Measurements from ENCODE around the gene COG4.

DNA sequence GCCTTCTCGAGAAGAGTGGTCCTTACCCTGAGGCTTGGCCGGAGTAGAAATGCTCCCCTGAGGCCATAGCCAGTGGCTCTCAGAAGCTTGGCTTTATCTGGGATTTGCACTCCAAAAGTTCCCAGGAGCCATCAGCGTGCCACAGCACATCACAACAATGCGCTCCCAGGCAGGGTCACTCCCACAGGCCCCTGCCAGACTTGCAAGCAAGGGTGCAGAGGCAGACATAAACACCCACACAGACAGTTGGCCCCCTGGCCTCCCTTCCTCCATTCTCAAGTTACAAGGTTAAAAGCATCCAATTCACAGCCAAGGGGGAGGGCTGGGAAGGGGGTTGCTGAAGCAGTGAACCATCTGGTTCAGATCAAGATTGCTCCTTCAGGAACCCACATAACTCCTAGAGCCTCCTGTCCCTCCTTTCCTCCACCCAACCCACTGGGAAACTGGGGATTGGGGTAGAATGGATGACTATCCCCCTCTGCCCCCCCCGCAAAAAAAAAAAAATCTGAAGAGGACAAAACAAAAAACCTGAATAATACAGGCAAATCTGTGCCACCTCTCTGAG, 86.3 kb downstream of the COG4 start:
- no peak for TF ChIP-seq POLR2A (IDR thresholded peaks at IDR 0.05)
- TF ChIP-seq, protein P1, sequence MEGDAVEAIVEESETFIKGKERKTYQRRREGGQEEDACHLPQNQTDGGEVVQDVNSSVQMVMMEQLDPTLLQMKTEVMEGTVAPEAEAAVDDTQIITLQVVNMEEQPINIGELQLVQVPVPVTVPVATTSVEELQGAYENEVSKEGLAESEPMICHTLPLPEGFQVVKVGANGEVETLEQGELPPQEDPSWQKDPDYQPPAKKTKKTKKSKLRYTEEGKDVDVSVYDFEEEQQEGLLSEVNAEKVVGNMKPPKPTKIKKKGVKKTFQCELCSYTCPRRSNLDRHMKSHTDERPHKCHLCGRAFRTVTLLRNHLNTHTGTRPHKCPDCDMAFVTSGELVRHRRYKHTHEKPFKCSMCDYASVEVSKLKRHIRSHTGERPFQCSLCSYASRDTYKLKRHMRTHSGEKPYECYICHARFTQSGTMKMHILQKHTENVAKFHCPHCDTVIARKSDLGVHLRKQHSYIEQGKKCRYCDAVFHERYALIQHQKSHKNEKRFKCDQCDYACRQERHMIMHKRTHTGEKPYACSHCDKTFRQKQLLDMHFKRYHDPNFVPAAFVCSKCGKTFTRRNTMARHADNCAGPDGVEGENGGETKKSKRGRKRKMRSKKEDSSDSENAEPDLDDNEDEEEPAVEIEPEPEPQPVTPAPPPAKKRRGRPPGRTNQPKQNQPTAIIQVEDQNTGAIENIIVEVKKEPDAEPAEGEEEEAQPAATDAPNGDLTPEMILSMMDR (IDR thresholded peaks at IDR 0.05) = no peak

All from adrenal gland (tissue), 5 donors.